NAMALWA (cell line): Measurements from ENCODE around the gene CEACAM8.
"Not testable (repeated sequence)": the region's sequence is repeated elsewhere in the genome, so short reads cannot be mapped to it uniquely, and the experiment has no call there.

Experiments used
- DNase-seq: peaks from one replicate; pipeline ENCODE4 v3.0.0-alpha.2; 2015; ENCODE audit warnings: low spot score

The CEACAM8 gene

GRCh38 chr19:42544146-42544545, 50.6 kb downstream of the CEACAM8 start:
- no peak for DNase-seq

- no peak for DNase-seq
Measured at GRCh38 chr19:42542791-42543190, 51.9 kb downstream of the CEACAM8 start.

- no peak for DNase-seq
Measured at GRCh38 chr19:42540071-42540553, 54.6 kb downstream of the CEACAM8 start.

- DNase-seq: no peak
Measured at GRCh38 chr19:42538841-42539709, 55.6 kb downstream of the CEACAM8 start.

- not testable (repeated sequence) for DNase-seq
Measured at GRCh38 chr19:42535276-42535675, 59.4 kb downstream of the CEACAM8 start.

GRCh38 chr19:42534391-42534790, 60.3 kb downstream of the CEACAM8 start:
- no peak for DNase-seq

GRCh38 chr19:42532891-42533290, 61.8 kb downstream of the CEACAM8 start:
- no peak for DNase-seq

- no peak for DNase-seq
Measured at GRCh38 chr19:42531313-42531712, 63.4 kb downstream of the CEACAM8 start.
